Measurements from ENCODE around the gene TMEM235. TPM values are rescaled to one million over a fixed set of nuclear protein-coding genes. Genes with fewer than 3 reads are reported as not detected.

Gene TMEM235
- not detected in 2 replicates for total RNA-seq

DNA sequence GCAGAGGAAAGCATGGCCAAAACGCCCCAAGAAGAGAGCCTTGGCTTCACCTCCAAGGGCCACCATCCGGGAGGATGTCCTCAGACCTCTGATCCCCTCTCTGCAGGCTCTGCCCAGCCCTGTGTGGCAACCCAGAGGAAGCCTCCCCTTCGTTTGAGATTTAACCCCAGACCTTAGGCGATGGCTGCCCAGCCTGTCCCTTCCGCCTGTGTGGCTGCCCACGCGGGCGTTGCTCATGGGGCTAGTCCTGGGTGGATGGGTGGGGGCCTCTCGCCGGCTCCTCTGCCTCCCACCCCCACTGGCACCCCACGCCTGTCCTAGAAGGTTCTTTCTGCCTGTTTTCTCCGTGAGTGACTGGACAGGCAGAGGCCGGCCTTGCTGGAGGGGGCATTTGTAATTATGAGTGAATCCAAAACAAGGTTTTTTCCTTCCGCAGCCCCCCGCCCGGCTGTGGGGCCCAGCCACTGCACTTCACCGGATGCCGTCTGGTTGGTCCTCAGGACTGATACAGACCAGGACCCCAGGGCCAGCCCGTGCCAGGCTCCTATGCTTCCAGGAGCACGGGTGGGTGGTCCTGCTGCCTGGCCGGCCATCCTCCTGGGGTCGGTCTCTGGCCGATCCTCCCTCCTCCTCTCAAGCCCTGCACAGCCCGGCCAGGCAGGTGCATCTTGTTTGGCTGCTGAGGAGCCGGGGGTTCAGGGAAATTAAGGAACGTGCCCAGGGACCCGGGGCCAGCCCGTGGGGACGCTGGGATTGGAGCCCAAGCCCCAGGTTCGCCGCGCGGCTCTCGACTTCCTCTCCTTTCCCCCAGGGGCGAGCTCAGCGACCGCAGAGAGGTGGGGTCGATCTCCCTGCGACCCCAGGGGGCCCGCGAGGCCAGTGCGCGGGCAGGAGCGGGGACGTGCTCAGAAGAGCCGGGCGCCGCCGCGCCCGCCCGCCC is at the start of gene TMEM235:
TSS of gene TMEM235 (plus strand) at position 636 of the 940 bp plus-strand sequence. CDS start 393 bp downstream, outside the sequence.
- H3K4me3 ChIP-seq (ENCODE audit: low read depth, low read length), result no peak within 1 kb of the TSS
- DNase-seq (ENCODE audit: low read depth), result no peak
- TF ChIP-seq, protein P1, sequence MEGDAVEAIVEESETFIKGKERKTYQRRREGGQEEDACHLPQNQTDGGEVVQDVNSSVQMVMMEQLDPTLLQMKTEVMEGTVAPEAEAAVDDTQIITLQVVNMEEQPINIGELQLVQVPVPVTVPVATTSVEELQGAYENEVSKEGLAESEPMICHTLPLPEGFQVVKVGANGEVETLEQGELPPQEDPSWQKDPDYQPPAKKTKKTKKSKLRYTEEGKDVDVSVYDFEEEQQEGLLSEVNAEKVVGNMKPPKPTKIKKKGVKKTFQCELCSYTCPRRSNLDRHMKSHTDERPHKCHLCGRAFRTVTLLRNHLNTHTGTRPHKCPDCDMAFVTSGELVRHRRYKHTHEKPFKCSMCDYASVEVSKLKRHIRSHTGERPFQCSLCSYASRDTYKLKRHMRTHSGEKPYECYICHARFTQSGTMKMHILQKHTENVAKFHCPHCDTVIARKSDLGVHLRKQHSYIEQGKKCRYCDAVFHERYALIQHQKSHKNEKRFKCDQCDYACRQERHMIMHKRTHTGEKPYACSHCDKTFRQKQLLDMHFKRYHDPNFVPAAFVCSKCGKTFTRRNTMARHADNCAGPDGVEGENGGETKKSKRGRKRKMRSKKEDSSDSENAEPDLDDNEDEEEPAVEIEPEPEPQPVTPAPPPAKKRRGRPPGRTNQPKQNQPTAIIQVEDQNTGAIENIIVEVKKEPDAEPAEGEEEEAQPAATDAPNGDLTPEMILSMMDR (conservative IDR thresholded peaks at IDR 0.05; ENCODE audit: low read depth, low read length), result no peak

DNA sequence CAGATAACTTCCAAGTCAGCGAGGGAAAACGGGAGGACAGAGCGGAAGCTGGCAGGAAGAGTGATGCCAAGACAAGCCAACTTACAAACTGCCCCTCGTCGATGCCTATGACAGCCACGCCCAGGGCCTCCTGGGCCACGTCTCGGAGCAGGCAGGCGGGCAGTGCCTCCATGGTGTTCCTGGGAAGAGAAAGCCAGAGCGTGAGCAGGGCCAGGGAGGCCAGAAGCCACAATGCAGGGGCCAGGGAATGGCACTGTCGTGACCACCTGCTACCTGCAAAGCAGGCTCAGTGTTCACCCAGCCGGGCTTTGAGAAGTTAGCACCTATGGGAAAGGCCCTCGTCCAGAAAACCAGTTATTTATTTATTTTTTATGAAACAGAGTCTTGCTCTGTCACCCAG is 48.9 kb upstream of the TMEM235 start:
- no peak for DNase-seq (ENCODE audit: low read depth)
- no peak overlapping the region for H3K4me3 ChIP-seq (ENCODE audit: low read depth, low read length)
- TF ChIP-seq, protein P1 (conservative IDR thresholded peaks at IDR 0.05; ENCODE audit: low read depth, low read length), result no peak

DNA sequence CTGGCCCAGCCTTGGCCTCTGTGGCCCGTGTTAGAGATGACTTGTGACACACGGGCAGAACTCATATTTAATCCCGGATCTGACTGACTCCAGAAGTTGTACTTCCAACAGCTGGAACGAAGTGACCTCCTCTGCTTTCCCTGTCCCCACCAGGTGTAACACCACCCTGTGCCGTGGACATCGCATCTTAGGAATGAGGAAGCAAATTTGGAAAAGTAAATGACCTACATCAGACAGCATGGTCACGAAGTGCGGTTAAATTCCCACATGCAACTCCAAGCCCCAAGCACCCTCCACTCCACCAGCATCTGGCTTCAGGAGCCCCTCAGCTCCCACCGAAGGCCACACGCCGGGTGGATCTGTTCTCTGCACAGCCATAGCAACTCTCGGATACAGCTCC is 47.5 kb upstream of the TMEM235 start:
- TF ChIP-seq, protein P1 (conservative IDR thresholded peaks at IDR 0.05; ENCODE audit: low read depth, low read length), result no peak
- no peak for DNase-seq (ENCODE audit: low read depth)
- no peak overlapping the region for H3K4me3 ChIP-seq (ENCODE audit: low read depth, low read length)

DNA sequence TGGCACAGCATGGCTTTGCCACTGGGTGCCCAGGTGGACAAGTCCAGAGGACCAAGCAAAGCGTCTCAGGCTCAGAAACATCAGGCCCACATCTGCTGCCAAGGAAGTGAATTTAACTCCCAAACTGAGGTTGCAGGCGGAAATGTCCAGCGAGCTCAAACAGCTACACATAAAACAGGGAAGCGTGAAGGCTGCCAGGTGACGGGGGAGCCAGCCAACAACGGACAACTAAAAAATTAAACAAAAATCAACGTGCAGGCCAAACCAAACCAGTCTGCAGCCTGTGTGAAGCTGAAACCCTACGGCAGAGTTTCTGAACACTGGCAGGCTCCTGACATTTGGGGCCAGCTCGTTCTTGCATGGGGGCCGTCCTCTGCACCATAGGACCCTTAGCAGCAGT is 47.1 kb upstream of the TMEM235 start:
- H3K4me3 ChIP-seq (ENCODE audit: low read depth, low read length), result peak overlapping the region; percentile 46
- DNase-seq (ENCODE audit: low read depth), result no peak
- TF ChIP-seq, protein P1 (conservative IDR thresholded peaks at IDR 0.05; ENCODE audit: low read depth, low read length), result no peak

DNA sequence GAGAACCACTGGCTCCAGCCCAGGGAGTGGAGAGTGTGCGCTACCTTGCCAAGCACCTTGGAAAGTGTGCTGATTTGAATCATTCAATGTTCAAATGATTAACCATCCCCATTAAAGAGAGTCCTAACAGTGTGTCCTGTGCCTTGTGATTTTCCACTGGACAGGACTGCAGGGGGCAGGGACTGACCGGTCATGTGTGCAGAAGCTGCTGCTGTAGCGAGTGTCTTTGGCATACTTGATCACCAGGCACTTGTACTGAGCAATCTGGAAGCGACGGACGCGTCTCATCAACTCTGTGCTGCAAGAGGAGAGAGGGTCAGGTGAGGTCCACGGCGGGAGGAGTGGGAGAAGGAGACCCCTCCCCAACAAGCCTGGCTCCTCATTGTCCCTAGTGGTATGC is 46.6 kb upstream of the TMEM235 start:
- TF ChIP-seq, protein P1 (conservative IDR thresholded peaks at IDR 0.05; ENCODE audit: low read depth, low read length), result no peak
- peak overlapping the region; percentile 46 for H3K4me3 ChIP-seq (ENCODE audit: low read depth, low read length)
- peak; percentile 67 for DNase-seq (ENCODE audit: low read depth)

DNA sequence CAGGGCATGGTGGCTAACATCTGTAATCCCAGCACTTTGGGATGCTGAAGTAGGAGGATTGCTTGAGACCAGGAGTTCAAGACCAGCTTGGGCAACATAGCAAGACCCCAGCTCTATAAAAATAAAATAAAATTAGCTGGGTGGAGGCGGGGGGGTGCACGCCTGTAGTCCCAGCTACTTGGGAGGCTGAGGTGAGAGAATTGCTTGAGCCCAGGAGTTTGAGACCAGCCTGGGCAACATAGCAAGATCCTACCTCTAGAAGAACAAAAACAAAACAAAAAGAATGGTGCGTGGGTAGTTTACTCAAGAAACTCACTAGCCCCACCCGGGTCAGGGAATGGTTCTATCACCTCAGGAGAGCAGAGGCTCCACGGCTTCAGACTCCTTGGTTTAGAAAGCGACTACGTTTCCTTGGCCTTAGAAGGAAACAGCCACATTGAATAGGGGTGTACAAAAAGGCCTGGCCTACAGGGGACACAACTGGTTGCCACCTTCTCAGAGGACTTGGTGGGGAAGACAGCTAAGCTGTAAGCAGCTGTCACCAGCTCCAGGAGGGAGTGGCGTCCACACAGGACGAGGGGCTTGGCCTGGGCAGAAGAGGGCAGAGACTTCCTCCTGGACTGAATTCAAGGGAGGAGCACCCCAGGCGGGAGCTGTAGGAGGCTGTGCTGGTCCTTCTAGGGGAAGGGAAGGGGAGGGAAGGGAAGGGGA is 45.3 kb upstream of the TMEM235 start:
- TF ChIP-seq, protein P1 (conservative IDR thresholded peaks at IDR 0.05; ENCODE audit: low read depth, low read length), result no peak
- peak overlapping the region; percentile 64 for H3K4me3 ChIP-seq (ENCODE audit: low read depth, low read length)
- no peak for DNase-seq (ENCODE audit: low read depth)

Data from epithelial cell of proximal tubule (primary cell).